ENCODE data around the gene MXRA7. TPM values are rescaled to one million over a fixed set of nuclear protein-coding genes. Genes with fewer than 3 reads are reported as not detected.
"Not testable (repeated sequence)": the region's sequence is repeated elsewhere in the genome, so short reads cannot be mapped to it uniquely, and the experiment has no call there.

Gene MXRA7
- total and polyA plus RNA-seq, 2 donors (not counting 1 experiment from before 2014, with no cell fraction given), result 5.5 to 16.1 TPM

GRCh38 chr17:76700270-76700616 lies 10.5 kb downstream of the MXRA7 start:
- Histone ChIP-seq H3K4me1 (ENCODE audit: control insufficient read depth in 2 of 2, insufficient read depth in 2 of 2, low read length in 2 of 2) (peaks cover 7 to 12% of the 10 kb centered on the region in 2 donors), H4K20me1 (ENCODE audit: control insufficient read depth, insufficient read depth, low read length, poor library complexity, severe bottlenecking) (no peaks in the 10 kb centered on the region), H3K4me2 (replicated peaks; ENCODE audit: low read depth, low read length, poor library complexity, severe bottlenecking) (no peak overlapping the region), H3K9me3 (ENCODE audit: control extremely low read depth in 1 of 3, control insufficient read depth in 2 of 3, insufficient read depth in 1 of 3, low read length in 2 of 3) (no peaks in the 10 kb centered on the region), H3K36me3 (replicated peaks in 1 of 2; ENCODE audit: control extremely low read depth in 1 of 2, control insufficient read depth in 1 of 2, extremely low read depth in 1 of 2, insufficient read depth in 2 of 2, low read length in 1 of 2) (no peaks in the 10 kb centered on the region), H3K27ac (ENCODE audit: low read length in 2 of 2) (no peak overlapping the region), H2AFZ (ENCODE audit: insufficient read depth, low read depth, low read length, poor library complexity, severe bottlenecking) (no peak overlapping the region), H3K4me3 (ENCODE audit: control extremely low read depth in 1 of 5, extremely low read depth in 1 of 5, insufficient read depth in 1 of 5, low read depth in 2 of 5, low read length in 4 of 5) (no peak overlapping the region), H3K9ac (ENCODE audit: low read length) (no peak overlapping the region), H3K27me3 (replicated peaks in 1 of 4; ENCODE audit: control extremely low read depth in 1 of 4, control insufficient read depth in 3 of 4, insufficient read depth in 4 of 4, low read length in 3 of 4) (peaks cover 0 to 9% (median 0%) of the 10 kb centered on the region in 4 experiments), H3K79me2 (ENCODE audit: control insufficient read depth, insufficient read depth, low read length) (peaks cover 17% of the 10 kb centered on the region)
- no peak for DNase-seq
- no peak overlapping the region for H3K27ac Mint-ChIP-seq
- WGBS (ENCODE audit: insufficient coverage), result 84% methylated on average over 8 of the region's 8 CpGs
- POLR2A ChIA-PET, result no interaction called here
- ATAC-seq (ENCODE audit: low read depth), result no peak
- TF ChIP-seq EZH2 (IDR thresholded peaks at IDR 0.05; ENCODE audit: borderline replicate concordance, insufficient read depth, low read depth, low read length, poor library complexity, severe bottlenecking) (no peak), CTCF (IDR thresholded peaks at IDR 0.05) (no peak)
- H3K27me3 Mint-ChIP-seq, result peaks cover 3% of the 10 kb centered on the region
- H3K4me3 Mint-ChIP-seq, result no peak overlapping the region
- intact Hi-C loops (cut with micrococcal nuclease), result no loop called here
- CTCF ChIA-PET, result interaction anchor here (5.5 kb wide), 1 partner anchor 15 kb away, joined by 25 read pairs; no protein-coding TSS in a partner anchor
- H3K9me3 Mint-ChIP-seq (ENCODE audit: insufficient read depth), result no peaks in the 10 kb centered on the region
- H3K4me1 Mint-ChIP-seq, result peaks cover 12% of the 10 kb centered on the region

GRCh38 chr17:76698466-76698977 lies 12.2 kb downstream of the MXRA7 start:
- H3K27me3 ChIP-seq (replicated peaks in 1 of 4; ENCODE audit: control extremely low read depth in 1 of 4, control insufficient read depth in 3 of 4, insufficient read depth in 4 of 4, low read length in 3 of 4); H3K27me3 Mint-ChIP-seq; H3K4me3 ChIP-seq (ENCODE audit: control extremely low read depth in 1 of 5, extremely low read depth in 1 of 5, insufficient read depth in 1 of 5, low read depth in 2 of 5, low read length in 4 of 5); DNase-seq; H3K27ac ChIP-seq (ENCODE audit: low read length in 2 of 2); H3K4me3 Mint-ChIP-seq; H3K9ac ChIP-seq (ENCODE audit: low read length); intact Hi-C loops (cut with micrococcal nuclease); H3K9me3 Mint-ChIP-seq (ENCODE audit: insufficient read depth); POLR2A ChIA-PET; ATAC-seq (ENCODE audit: low read depth); H2AFZ ChIP-seq (ENCODE audit: insufficient read depth, low read depth, low read length, poor library complexity, severe bottlenecking); H3K36me3 ChIP-seq (replicated peaks in 1 of 2; ENCODE audit: control extremely low read depth in 1 of 2, control insufficient read depth in 1 of 2, extremely low read depth in 1 of 2, insufficient read depth in 2 of 2, low read length in 1 of 2); H3K4me2 ChIP-seq (replicated peaks; ENCODE audit: low read depth, low read length, poor library complexity, severe bottlenecking); H3K27ac Mint-ChIP-seq; H4K20me1 ChIP-seq (ENCODE audit: control insufficient read depth, insufficient read depth, low read length, poor library complexity, severe bottlenecking); H3K9me3 ChIP-seq (ENCODE audit: control extremely low read depth in 1 of 3, control insufficient read depth in 2 of 3, insufficient read depth in 1 of 3, low read length in 2 of 3): not testable (repeated sequence)
- CTCF ChIA-PET, result interaction anchor here (0.6 kb wide), 1 partner anchor 395 kb away, joined by 3 read pairs; no protein-coding TSS in a partner anchor
- H3K79me2 ChIP-seq (ENCODE audit: control insufficient read depth, insufficient read depth, low read length), result peaks cover 17% of the 10 kb centered on the region
- 100% methylated on average over 5 of the region's 7 CpGs for WGBS (ENCODE audit: insufficient coverage)
- peaks cover 12% of the 10 kb centered on the region for H3K4me1 Mint-ChIP-seq
- H3K4me1 ChIP-seq (ENCODE audit: control insufficient read depth in 2 of 2, insufficient read depth in 2 of 2, low read length in 2 of 2), result peaks cover 7 to 12% of the 10 kb centered on the region in 2 donors

Data from B cell (primary cell).